ENCODE data around the gene USP37.

Gene USP37

DNA sequence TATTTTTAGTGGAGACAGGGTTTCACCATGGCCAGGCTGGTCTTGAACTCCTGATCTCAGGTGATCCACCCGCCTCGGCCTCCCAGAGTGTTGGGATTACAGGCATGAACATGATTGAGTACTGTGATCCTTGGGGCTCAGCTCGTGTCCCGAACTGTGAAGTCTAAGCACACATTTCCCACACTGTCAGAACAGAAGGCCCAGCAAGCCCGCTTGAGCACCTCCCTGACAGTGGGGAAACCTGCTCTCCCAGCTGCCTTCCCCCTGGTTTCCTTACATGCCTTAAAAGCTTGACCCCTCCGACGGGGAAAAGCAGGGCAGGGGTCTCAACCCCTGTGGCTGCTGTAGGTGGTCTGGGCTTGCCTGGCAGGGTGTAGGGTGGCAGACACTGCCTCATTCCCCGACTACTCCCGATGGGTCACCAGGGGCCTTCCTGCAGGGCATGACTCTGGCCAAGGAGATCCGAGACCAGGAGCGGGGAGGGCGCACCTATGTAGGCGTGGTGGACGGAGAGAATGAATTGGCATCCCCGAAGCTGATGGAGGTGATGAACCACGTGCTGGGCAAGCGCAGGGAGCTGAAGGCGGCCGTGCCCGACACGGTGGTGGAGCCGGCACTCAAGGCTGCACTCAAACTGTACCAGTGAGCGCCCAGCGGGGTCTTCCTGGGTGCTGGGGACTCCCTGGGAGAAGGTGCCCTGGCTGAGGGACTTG, 139.1 kb downstream of the USP37 start:
- no peak for DNase-seq (ENCODE audit: low read depth in 2 of 2)
- H3K4me3 ChIP-seq (replicated peaks in 1 of 2; ENCODE audit: low read depth in 2 of 2, low read length in 2 of 2), result no peak overlapping the region
- TF ChIP-seq, protein P1, sequence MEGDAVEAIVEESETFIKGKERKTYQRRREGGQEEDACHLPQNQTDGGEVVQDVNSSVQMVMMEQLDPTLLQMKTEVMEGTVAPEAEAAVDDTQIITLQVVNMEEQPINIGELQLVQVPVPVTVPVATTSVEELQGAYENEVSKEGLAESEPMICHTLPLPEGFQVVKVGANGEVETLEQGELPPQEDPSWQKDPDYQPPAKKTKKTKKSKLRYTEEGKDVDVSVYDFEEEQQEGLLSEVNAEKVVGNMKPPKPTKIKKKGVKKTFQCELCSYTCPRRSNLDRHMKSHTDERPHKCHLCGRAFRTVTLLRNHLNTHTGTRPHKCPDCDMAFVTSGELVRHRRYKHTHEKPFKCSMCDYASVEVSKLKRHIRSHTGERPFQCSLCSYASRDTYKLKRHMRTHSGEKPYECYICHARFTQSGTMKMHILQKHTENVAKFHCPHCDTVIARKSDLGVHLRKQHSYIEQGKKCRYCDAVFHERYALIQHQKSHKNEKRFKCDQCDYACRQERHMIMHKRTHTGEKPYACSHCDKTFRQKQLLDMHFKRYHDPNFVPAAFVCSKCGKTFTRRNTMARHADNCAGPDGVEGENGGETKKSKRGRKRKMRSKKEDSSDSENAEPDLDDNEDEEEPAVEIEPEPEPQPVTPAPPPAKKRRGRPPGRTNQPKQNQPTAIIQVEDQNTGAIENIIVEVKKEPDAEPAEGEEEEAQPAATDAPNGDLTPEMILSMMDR (IDR thresholded peaks at IDR 0.05; ENCODE audit: low read depth, low read length), result no peak

DNA sequence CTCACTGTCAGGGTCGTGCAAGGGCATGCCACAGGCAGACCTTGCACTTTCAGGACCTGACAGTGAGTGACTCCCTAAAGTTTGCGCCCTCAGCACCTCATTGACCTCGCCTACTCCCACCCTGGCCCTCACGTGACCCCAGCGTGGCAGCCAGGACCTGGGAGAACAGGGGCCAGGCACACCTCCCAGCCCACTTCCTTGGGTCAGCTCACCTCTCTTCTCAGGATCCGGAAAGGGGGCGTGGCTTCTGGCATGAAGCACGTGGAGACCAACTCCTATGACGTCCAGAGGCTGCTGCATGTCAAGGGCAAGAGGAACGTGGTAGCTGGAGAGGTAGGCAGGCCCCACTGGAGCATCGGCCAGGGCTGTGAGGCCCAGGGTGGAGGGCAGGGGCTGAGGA, 140.4 kb downstream of the USP37 start:
- TF ChIP-seq, protein P1 (IDR thresholded peaks at IDR 0.05; ENCODE audit: low read depth, low read length), result no peak
- no peak for DNase-seq (ENCODE audit: low read depth in 2 of 2)
- no peak overlapping the region for H3K4me3 ChIP-seq (replicated peaks in 1 of 2; ENCODE audit: low read depth in 2 of 2, low read length in 2 of 2)

DNA sequence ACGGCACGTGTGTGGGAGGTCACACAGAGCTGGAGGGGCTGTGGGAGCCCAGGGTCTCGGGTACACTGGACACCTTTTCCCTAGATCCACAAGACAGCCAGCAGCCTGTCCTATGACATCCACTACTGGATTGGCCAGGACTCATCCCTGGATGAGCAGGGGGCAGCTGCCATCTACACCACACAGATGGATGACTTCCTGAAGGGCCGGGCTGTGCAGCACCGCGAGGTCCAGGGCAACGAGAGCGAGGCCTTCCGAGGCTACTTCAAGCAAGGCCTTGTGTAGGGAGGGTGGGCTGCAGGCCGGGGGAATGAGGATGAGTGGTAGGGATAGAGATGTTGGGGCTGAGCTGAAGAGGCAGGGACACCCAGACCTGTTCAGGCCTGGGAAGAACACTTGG, 142.6 kb downstream of the USP37 start:
- DNase-seq (ENCODE audit: low read depth in 2 of 2), result no peak
- H3K4me3 ChIP-seq (replicated peaks in 1 of 2; ENCODE audit: low read depth in 2 of 2, low read length in 2 of 2), result no peak overlapping the region
- TF ChIP-seq, protein P1 (IDR thresholded peaks at IDR 0.05; ENCODE audit: low read depth, low read length), result no peak

DNA sequence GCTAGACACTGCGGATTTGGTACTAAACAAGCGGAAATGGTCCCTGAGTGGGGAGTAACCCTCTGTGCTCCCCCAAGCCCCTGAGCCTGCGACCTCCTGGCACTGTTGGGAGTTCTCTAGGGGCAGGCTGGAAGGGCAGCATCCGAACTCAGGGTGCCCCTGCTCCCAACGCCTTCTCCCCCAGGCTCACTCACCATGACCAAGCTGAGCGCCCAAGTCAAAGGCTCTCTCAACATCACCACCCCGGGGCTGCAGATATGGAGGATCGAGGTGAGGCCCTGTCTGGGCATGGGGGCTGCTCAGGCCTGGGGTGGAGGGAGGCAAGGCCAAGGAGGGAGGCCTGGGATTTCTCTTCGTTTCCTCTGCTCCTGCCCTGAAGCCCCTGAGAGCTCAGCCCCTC, 144.6 kb downstream of the USP37 start:
- TF ChIP-seq, protein P1 (IDR thresholded peaks at IDR 0.05; ENCODE audit: low read depth, low read length), result no peak
- no peak overlapping the region for H3K4me3 ChIP-seq (replicated peaks in 1 of 2; ENCODE audit: low read depth in 2 of 2, low read length in 2 of 2)
- DNase-seq (ENCODE audit: low read depth in 2 of 2), result no peak

DNA sequence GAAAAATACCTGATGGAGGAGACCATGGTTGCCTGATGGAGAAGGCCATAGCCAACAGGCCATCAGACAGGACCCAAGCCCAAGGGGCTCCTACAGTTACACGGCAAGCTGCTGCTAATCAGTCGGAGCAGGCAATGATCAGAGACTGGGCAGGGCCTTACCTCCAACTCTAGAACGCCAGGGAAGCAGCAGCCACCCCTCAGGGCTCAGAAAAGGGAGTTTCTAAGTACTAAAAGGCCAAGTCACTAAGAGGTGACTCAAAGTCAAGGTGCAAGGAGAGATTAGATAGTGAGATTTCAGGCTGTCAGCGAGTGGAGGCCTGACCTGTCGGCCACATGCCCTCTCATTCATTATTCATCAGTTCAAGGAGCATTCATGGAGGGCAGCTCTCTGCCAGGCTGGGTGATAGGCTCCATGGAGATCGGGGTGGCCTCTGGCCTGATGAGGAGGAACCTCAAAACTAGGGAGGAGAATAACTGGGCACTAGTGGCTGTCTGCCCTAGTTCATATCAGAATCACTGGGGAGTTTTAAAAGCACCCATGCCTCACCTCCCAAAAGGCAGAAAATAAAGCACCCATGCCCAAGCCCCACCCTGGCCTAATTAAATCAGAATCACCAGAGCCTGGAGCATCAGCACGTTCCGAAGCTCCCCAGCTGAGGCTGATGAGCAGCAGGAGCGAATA, 145.6 kb downstream of the USP37 start:
- H3K4me3 ChIP-seq (replicated peaks in 1 of 2; ENCODE audit: low read depth in 2 of 2, low read length in 2 of 2), result no peak overlapping the region
- TF ChIP-seq, protein P1 (IDR thresholded peaks at IDR 0.05; ENCODE audit: low read depth, low read length), result no peak
- no peak for DNase-seq (ENCODE audit: low read depth in 2 of 2)

DNA sequence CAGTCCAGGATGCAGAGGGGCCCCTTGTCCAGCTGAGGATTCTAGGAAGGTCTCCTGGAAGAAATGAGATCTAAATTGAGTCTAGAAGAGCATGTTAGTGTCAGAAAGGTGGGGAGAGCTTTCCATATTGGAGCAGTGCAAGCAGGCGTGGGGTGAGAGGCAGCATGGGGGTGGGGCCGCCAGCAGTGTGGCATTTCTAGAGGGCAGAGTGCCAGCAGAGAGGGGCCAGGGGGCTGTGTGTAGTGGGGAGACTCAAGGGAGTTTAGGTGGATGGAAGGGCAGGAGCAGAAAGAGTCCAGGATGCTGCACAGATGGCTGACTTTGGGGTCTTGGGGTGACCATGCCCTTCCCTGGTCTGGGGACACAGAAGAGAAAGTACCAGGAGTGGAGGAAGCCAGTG, 147.1 kb downstream of the USP37 start:
- no peak for DNase-seq (ENCODE audit: low read depth in 2 of 2)
- H3K4me3 ChIP-seq (replicated peaks in 1 of 2; ENCODE audit: low read depth in 2 of 2, low read length in 2 of 2), result no peak overlapping the region
- TF ChIP-seq, protein P1 (IDR thresholded peaks at IDR 0.05; ENCODE audit: low read depth, low read length), result no peak
